Heart left ventricle (tissue), 16 donors: ENCODE measurements around the gene ZGPAT. TPM values are rescaled to one million over a fixed set of nuclear protein-coding genes. Genes with fewer than 3 reads are reported as not detected.

Experiments
- ATAC-seq, 4 donors: fragments of 200-7000 bp; cut with Tn5 transposase; one replicate each; pipeline ENCODE4 v1.9.1; 2020 to 2022; ENCODE audit warnings: moderate library complexity in 4 of 4, mild to moderate bottlenecking in 3 of 4, moderate number of reproducible peaks in 1 of 4
- DNase-seq, 5 donors: peaks; one replicate each; pipeline ENCODE4 v3.0.0-alpha.2; 2020
- H3K27ac ChIP-seq, 12 donors: fragments of 200-600 bp; sonication (generic) in 4 of 12; one replicate each; pipeline versions ENCODE4 v1.5.0 to v1.8.0; 2016 to 2022; ENCODE audit warnings: mild to moderate bottlenecking in 2 of 12
- H3K27me3 ChIP-seq, 9 donors: fragments of 200-600 bp; sonication (generic) in 2 of 9; one replicate each; pipeline versions ENCODE4 v1.5.1 to v1.8.0; 2016 to 2022; ENCODE audit warnings: mild to moderate bottlenecking in 3 of 9
- H3K36me3 ChIP-seq, 9 donors: fragments of 200-600 bp; sonication (generic) in 2 of 9; one replicate each; pipeline versions ENCODE4 v1.5.0 to v1.8.0; 2018 to 2022; ENCODE audit warnings: mild to moderate bottlenecking in 2 of 9
- H3K4me1 ChIP-seq, 12 donors: fragments of 200-600 bp; sonication (generic) in 4 of 12; one replicate each; pipeline versions ENCODE4 v1.5.0 to v1.8.0; 2016 to 2022; ENCODE audit warnings: mild to moderate bottlenecking in 3 of 12
- H3K4me3 ChIP-seq, 12 donors: fragments of 200-600 bp; sonication (generic) in 4 of 12; one replicate each; pipeline versions ENCODE4 v1.5.0 to v1.8.0; 2017 to 2022; ENCODE audit warnings: mild to moderate bottlenecking in 9 of 12, moderate library complexity in 4 of 12
- H3K9me3 ChIP-seq, 12 donors: fragments of 200-600 bp; sonication (generic) in 4 of 12; one replicate each; pipeline versions ENCODE4 v1.5.0 to v1.8.0; 2016 to 2022; ENCODE audit warnings: mild to moderate bottlenecking in 1 of 12
- POLR2A ChIP-seq, 2 donors: fragments of 450-650 bp; IDR thresholded peaks; one replicate each; pipeline ENCODE4 v1.6.1; 2017; ENCODE audit warnings: antibody characterized with exemption in 2 of 2, mild to moderate bottlenecking in 2 of 2, moderate library complexity in 2 of 2
- WGBS, 4 donors: extraction: QIAGEN DNeasy Blood & Tissue Kit in 2 of 4; methylation state at CpG; one replicate each; pipeline versions ENCODE4 v1.1.5 to v1.1.7; 2013 to 2018; 5-methylcytosine and 5-hydroxymethylcytosine counted together
- intact Hi-C, 10 donors: fragments of 100-400 bp; cut with DNase I; formaldehyde crosslinking; loops; one replicate each; pipeline versions ENCODE4 v1.11.1 to v1.14.2; 2022
- polyA plus RNA-seq, 2 donors: library from polyadenylated mRNA; stranded (reverse); fragments of 200-250 nt; gene quantifications; one replicate each; pipeline ENCODE4 v1.2.3, GENCODE V29; 2013
- total RNA-seq, 9 donors: library from RNA; depleted of rRNA in 2 of 9; stranded (reverse); fragments of >200 nt in 2 of 9; fragmentation: NEBNext Ultra II Directional in 3 of 9; extraction: Animal tissue kit (Norgen Biotek cat#: 25700) in 3 of 9; gene quantifications; one replicate each; pipeline versions ENCODE4 v1.1.0 to v1.2.4, GENCODE V29; 2016 to 2023
- TF ChIP-seq, protein P1 (sequence below), 12 donors: fragments of 200-600 bp; sonication (generic) in 4 of 12; IDR thresholded peaks; one replicate each; pipeline versions ENCODE4 v1.5.0 to v1.8.0; 2018 to 2022; ENCODE audit warnings: antibody characterized with exemption in 12 of 12, mild to moderate bottlenecking in 5 of 12
- donor health status: ischemic (EF 13 %, LVEDD 7.1; RV severe dilation, severe dysfunction).
- donor health status: healthy with polysubstance abuse.
- donor health status: DM: no; HTN: yes; CAD: no.
- donor health status: DM: no; HTN: no; CAD: no.
- donor health status: ischemic (EF 25% LVEDD 6.9; RV normal size, moderate dysfunction).
- donor health status: ischemic (EF 25% LVEDD 5.7; RV mildly dilated, moderate dysfunction).
- donor health status: healthy.
- donor health status: DM: yes; HTN: yes; CAD: no.
- donor health status: ischemic (EF 35%, LVEDD 5.7; RV mildly dilated, moderate dysfunction).
- donor health status: nonischemic (EF 11% LVEDD 7.7; RV severe dilation, severe dysfunction).
- donor health status: DM: yes; HTN: yes; CAD: no.
- donor health status: PGD.
- donor health status: ischemic (EF 29% LVEDD 5.4; RV normal size, mild dysfunction).
- donor health status: nonischemic (EF 23%, LVEDD 6.1; RV moderate dilation, normal function).

ZGPAT gene
- total and polyA plus RNA-seq, 11 donors, result 12.9 to 34.4 (median 20.0) TPM

DNA sequence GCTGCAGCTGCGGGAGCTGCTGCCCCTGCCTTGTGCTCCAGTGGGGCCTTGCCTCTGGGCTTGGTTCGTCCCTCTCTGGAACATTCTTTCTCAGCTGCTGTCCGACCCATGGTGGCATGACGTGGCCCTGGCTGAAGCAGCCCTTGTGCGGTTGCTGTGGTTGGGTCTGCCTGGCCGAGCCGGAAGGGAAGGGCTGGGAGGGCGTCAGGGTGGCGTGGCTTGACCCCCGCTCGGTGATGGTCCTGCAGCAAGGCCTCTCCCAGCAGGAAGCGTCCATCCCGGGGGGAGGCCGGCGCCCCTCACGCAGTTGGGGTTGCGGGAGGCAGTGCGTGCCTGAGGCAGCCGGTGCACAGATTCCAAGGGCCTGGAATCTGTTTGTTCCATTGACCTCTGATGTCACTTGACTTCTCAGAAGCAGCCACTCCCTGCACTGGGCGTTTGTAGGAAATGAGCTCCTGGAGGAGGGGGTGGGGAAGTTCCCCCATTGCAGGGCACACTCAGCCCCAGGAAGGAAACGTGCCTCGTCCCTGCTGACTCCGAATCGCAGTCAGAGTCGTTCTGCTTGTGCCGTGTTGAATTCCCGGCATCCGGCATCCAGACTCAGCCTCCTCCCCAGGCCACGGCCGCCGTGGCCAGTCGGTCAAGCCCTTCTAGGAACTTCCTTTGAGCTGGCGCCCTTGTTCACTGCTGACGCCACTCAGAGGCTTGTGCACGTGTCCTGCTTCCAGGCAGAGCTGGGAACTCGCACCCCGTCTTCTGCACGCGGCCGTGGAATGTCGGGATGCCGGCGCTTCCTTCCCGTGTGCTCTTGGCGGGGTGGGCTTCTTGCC, 21.1 kb upstream of the ZGPAT start:
- Histone ChIP-seq H3K4me3 (peak overlapping the region in 9 of 12 donors; percentile 5 to 39 (median 20)), H3K27ac (peak overlapping the region; percentile 22 to 99 (median 88)), H3K27me3 (no peaks in the 10 kb centered on the region), H3K4me1 (peaks cover 19 to 83% (median 50%) of the 10 kb centered on the region in 12 donors), H3K36me3 (peaks cover 0 to 8% (median 0%) of the 10 kb centered on the region in 9 donors), H3K9me3 (no peaks in the 10 kb centered on the region)
- DNase-seq, result peak; percentile 86 to 92 (median 87)
- WGBS, 4 donors, result 29 to 48% (median 35%) methylated on average over 17 to 45 of the region's 45 CpGs
- intact Hi-C loops, result loop anchor here in 1 of 10 donors (2.0 kb wide), 1 partner anchor 60 kb away; the partner anchor contains the start of gene GMEB2
- ATAC-seq, result peak; percentile 60 to 84 (median 68)
- peak in 1 of 2 donors; percentile 36 for TF ChIP-seq POLR2A (IDR thresholded peaks at IDR 0.05)
- TF ChIP-seq, protein P1, sequence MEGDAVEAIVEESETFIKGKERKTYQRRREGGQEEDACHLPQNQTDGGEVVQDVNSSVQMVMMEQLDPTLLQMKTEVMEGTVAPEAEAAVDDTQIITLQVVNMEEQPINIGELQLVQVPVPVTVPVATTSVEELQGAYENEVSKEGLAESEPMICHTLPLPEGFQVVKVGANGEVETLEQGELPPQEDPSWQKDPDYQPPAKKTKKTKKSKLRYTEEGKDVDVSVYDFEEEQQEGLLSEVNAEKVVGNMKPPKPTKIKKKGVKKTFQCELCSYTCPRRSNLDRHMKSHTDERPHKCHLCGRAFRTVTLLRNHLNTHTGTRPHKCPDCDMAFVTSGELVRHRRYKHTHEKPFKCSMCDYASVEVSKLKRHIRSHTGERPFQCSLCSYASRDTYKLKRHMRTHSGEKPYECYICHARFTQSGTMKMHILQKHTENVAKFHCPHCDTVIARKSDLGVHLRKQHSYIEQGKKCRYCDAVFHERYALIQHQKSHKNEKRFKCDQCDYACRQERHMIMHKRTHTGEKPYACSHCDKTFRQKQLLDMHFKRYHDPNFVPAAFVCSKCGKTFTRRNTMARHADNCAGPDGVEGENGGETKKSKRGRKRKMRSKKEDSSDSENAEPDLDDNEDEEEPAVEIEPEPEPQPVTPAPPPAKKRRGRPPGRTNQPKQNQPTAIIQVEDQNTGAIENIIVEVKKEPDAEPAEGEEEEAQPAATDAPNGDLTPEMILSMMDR (IDR thresholded peaks at IDR 0.05), result no peak

GRCh38 chr20:63687419-63688178, 20.2 kb upstream of the ZGPAT start:
- intact Hi-C loops, result loop anchor here in 1 of 10 donors (2.0 kb wide), 1 partner anchor 61 kb away; the partner anchor contains the start of gene GMEB2

GRCh38 chr20:63688228-63689045, 19.4 kb upstream of the ZGPAT start:
- Histone ChIP-seq H3K4me1 (peaks cover 19 to 78% (median 37%) of the 10 kb centered on the region in 12 donors), H3K9me3 (no peaks in the 10 kb centered on the region), H3K36me3 (peaks cover 0 to 8% (median 0%) of the 10 kb centered on the region in 9 donors), H3K27ac (peak overlapping the region; percentile 22 to 99 (median 88)), H3K4me3 (no peak overlapping the region), H3K27me3 (no peaks in the 10 kb centered on the region)
- intact Hi-C loops, result no loop called here
- 56 to 79% (median 65%) methylated on average over 19 to 31 of the region's 31 CpGs for WGBS, 4 donors
- TF ChIP-seq, protein P1 (IDR thresholded peaks at IDR 0.05), result no peak
- no peak for TF ChIP-seq POLR2A (IDR thresholded peaks at IDR 0.05)
- DNase-seq (peak in 1 of 5 donors; percentile 40), ATAC-seq (no peak)

More at GRCh38 chr20:63687419-63688178, 20.2 kb upstream of the ZGPAT start:
- no peak for ATAC-seq
- no peaks in the 10 kb centered on the region for H3K27me3 ChIP-seq
- peak overlapping the region; percentile 22 to 99 (median 88) for H3K27ac ChIP-seq
- peak overlapping the region in 6 of 12 donors; percentile 9 to 27 (median 22) for H3K4me3 ChIP-seq
- H3K4me1 ChIP-seq, result peaks cover 19 to 83% (median 43%) of the 10 kb centered on the region in 12 donors
- H3K9me3 ChIP-seq, result no peaks in the 10 kb centered on the region
- DNase-seq, result no peak
- TF ChIP-seq, protein P1 (IDR thresholded peaks at IDR 0.05), result no peak
- no peak for TF ChIP-seq POLR2A (IDR thresholded peaks at IDR 0.05)
- 85 to 88% (median 87%) methylated on average over 17 to 29 of the region's 29 CpGs for WGBS, 4 donors
- peaks cover 0 to 8% (median 0%) of the 10 kb centered on the region in 9 donors for H3K36me3 ChIP-seq
